Inflammatory macrophage (primary cell): ENCODE data around the gene NECTIN2.
"Not testable (repeated sequence)": the region's sequence is repeated elsewhere in the genome, so short reads cannot be mapped to it uniquely, and the experiment has no call there.

Source experiments
- DNase-seq, 2 donors: peaks; one replicate each; pipeline ENCODE4 v3.0.0-alpha.2; 2020 to 2022

NECTIN2 gene

GRCh38 chr19:44887648-44888047 is 41.6 kb downstream of the NECTIN2 start:
- no peak for DNase-seq

GRCh38 chr19:44888335-44888734 is 42.2 kb downstream of the NECTIN2 start:
- not testable (repeated sequence) for DNase-seq

GRCh38 chr19:44889830-44890365 is 43.8 kb downstream of the NECTIN2 start:
- DNase-seq: no peak

GRCh38 chr19:44890366-44891015 is 44.4 kb downstream of the NECTIN2 start:
- peak in 1 of 2 donors; percentile 100 for DNase-seq

GRCh38 chr19:44891016-44891882 is 45.2 kb downstream of the NECTIN2 start, which contains the start of gene TOMM40:
TSS of gene TOMM40 (plus strand) at chr19:44891254. CDS start at chr19:44891416, 162 bp downstream.
- DNase-seq: peak in 1 of 2 donors; percentile 100

GRCh38 chr19:44892932-44893331 is 46.8 kb downstream of the NECTIN2 start:
- peak in 1 of 2 donors; percentile 6 for DNase-seq

GRCh38 chr19:44893332-44894051 is 47.4 kb downstream of the NECTIN2 start:
- peak; percentile 42 to 55 for DNase-seq

GRCh38 chr19:44894052-44894400 is 47.9 kb downstream of the NECTIN2 start:
- DNase-seq: peak; percentile 64 to 85

GRCh38 chr19:44894946-44895345 is 48.8 kb downstream of the NECTIN2 start:
- DNase-seq: no peak

- no peak for DNase-seq
Observed at GRCh38 chr19:44897835-44898234, 51.7 kb downstream of the NECTIN2 start.

GRCh38 chr19:44900328-44901244 is 54.5 kb downstream of the NECTIN2 start:
- DNase-seq: no peak

GRCh38 chr19:44903216-44903601 is 57.1 kb downstream of the NECTIN2 start:
- no peak for DNase-seq

GRCh38 chr19:44903602-44904425 is 57.7 kb downstream of the NECTIN2 start:
- DNase-seq: peak; percentile 65 to 75

GRCh38 chr19:44904426-44904994 is 58.4 kb downstream of the NECTIN2 start:
- no peak for DNase-seq

- peak; percentile 61 to 79 for DNase-seq
Observed at GRCh38 chr19:44905437-44906160, 59.5 kb downstream of the NECTIN2 start, which contains the start of gene APOE. TSS of gene APOE (plus strand) at chr19:44905796. CDS start at chr19:44906625, 829 bp downstream.

GRCh38 chr19:44907613-44908012 is 61.5 kb downstream of the NECTIN2 start:
- DNase-seq: no peak

GRCh38 chr19:44908074-44908835 is 62.2 kb downstream of the NECTIN2 start:
- DNase-seq: no peak

GRCh38 chr19:44908836-44909261 is 62.8 kb downstream of the NECTIN2 start:
- no peak for DNase-seq

- no peak for DNase-seq
Observed at GRCh38 chr19:44909775-44910174, 63.7 kb downstream of the NECTIN2 start.
